ENCODE results near the gene WNT6. TPM values are rescaled to one million over a fixed set of nuclear protein-coding genes. Genes with fewer than 3 reads are reported as not detected.

WNT6 gene
- total RNA-seq, 4 donors from 2014 or later, result 0.19 to 2.7 (median 0.62) TPM

DNA sequence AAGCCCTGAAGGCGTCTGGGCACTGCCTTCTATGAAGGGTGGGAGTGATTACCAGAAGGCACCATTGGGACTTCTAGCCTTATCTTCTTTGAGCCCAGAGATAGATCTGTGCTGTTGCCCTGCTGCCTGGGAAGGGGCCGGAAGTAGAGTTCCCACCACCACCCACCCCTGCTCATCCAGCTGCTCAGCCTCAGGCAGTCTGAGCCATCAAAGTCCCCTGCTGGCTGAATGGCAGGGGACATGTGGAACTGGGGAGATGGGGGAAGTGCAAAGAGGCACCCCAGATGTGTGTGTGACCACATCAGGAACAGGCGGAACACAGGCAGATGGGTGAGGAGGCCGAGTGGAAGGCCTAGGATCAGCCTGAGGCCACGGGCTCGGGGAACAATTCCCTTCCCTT is 17.7 kb downstream of the WNT6 start:
- no peak for ATAC-seq (ENCODE audit: low FRiP score)
- TF ChIP-seq, protein P1, sequence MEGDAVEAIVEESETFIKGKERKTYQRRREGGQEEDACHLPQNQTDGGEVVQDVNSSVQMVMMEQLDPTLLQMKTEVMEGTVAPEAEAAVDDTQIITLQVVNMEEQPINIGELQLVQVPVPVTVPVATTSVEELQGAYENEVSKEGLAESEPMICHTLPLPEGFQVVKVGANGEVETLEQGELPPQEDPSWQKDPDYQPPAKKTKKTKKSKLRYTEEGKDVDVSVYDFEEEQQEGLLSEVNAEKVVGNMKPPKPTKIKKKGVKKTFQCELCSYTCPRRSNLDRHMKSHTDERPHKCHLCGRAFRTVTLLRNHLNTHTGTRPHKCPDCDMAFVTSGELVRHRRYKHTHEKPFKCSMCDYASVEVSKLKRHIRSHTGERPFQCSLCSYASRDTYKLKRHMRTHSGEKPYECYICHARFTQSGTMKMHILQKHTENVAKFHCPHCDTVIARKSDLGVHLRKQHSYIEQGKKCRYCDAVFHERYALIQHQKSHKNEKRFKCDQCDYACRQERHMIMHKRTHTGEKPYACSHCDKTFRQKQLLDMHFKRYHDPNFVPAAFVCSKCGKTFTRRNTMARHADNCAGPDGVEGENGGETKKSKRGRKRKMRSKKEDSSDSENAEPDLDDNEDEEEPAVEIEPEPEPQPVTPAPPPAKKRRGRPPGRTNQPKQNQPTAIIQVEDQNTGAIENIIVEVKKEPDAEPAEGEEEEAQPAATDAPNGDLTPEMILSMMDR (IDR thresholded peaks at IDR 0.05), result no peak
- DNase-seq (ENCODE audit: low spot score), result no peak

DNA sequence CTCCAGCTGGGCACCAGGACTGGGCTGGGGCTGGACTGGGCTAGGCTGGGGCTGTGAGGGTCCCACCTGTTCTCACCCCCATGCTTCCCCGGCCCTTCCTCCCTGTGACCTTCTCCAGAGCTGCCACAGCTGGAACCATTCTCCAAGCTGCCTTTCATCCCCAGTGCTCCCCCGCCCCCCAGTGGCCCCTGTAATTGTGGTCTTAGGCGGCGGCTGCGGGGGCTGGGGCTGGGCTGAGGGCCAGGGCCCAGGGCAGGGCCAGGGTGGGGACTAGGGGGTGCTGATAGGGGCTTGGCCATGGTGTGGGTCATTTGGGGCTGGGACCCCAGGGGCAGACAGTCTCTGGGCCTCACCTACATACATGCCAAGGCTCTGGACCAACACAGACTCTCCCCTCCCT is 18.3 kb downstream of the WNT6 start:
- TF ChIP-seq, protein P1 (IDR thresholded peaks at IDR 0.05), result no peak
- ATAC-seq (ENCODE audit: low FRiP score) (no peak), DNase-seq (ENCODE audit: low spot score) (no peak)

DNA sequence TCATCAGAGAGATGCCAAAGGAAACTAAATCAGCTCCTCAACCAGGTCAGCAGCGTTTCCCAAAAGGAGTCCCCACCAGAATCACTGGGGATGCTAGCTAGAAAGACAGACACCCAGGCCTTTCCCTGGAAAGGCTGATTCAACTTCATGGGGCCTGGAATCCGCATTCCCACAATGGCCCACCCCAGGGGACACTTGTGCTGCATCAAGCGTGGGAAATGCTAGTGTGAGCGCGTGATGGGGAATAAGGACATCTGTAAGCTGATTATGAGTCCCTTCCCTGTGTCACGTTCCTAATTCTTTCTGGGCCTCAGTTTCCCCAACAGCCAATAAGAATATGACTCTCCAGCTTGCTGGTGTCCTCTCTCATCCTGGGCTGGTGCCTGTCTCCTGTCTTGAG is 18.9 kb downstream of the WNT6 start:
- ATAC-seq (ENCODE audit: low FRiP score) (no peak), DNase-seq (ENCODE audit: low spot score) (no peak)
- TF ChIP-seq, protein P1 (IDR thresholded peaks at IDR 0.05), result no peak

DNA sequence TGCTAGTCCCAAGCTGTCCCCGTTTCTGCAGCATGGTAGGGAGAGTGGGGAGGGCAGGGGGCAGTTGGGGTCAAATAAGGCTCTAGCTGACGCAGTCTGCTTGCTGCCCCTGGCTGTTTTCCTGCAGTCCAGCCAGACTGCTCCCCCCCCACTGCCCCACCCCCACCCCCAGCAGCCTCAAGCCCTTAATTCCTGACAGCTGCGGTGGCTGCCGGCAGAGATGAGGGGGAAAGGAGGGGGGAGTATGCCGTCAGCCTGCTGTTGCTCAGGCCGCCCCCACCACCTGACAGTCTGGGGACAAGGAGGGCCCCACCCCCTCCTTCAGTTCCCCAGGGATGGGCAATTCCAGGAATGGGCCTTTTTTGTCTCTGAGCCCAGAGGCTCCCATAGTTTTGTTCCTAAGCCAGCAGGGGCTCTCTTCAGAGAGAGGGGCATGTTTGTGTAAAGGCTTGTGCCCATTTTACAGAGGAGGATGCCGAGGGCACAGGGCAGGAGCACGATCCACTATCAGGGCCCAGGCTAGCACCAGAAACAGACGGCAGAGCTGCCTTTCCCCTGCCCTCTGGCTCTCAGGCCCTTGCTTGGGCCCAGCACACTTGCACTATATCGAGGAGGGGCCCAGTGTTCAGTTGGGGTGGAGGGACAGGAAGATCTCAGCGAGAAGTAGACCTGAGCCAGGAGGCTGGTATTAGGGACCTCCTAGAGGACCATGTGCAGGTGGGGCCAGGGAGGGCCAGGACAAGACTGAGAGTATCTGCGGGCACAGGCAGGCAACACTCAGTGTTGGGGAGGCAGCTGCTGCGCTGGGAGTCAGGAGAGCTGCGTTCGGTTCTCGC is 19.5 kb downstream of the WNT6 start:
- ATAC-seq (ENCODE audit: low FRiP score), result no peak
- TF ChIP-seq, protein P1 (IDR thresholded peaks at IDR 0.05), result no peak

DNA sequence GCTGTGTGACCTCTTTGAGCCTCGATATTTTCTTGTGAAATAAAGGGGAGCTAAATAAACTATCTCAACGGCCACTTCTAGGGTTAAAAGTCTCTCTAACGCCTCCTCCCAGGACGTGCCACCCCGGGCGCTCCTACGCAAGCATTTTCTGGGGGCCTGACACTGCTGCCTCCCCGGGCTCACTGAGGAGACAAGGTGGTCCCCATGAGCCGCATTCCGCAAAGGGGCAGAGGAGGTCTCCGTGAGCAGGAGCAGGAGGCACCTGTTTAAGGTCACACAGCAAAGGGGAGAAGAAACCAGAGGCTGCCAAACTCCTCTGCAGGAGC is 20.1 kb downstream of the WNT6 start:
- no peak for ATAC-seq (ENCODE audit: low FRiP score)
- TF ChIP-seq, protein P1 (IDR thresholded peaks at IDR 0.05), result no peak

More for the DNA sequence above, 19.5 kb downstream of the WNT6 start:
- no peak for DNase-seq (ENCODE audit: low spot score)

DNA sequence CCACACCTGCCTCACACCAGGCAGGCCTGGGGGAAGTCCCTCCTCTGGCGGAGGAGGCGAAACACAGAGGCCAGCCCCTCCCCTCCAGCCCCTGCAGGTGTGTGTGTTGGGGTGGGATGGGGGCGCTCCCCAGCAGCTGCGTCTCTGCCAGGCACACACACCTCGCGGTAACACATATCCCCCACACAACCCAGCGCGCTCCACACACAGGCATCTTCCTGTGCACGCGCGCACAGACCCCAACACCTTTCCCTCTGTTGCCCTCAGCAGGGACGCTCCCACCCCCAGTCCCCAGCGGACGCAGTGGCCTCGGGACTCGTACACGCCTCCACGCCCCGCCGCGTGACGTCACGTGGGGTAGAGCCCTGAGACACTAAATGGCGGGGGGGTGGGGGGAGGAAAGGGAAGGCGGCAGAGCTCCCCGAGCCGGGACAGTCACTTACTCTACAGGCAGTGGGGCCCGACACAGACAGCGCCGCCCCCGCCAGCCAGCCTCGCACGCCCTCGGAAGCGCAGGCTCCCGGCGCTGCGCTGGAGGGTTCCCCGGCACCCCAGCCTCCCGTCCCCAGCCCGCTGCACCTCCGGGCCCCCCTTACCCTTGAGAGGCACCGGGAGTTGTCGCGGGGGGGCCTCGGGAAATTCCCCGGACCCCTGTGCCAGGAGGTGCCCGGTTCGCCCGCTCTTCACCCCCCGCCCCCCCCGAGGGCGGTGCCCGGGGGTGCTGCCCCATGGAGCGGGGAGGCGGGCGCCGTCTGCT is 20.7 kb downstream of the WNT6 start, which contains the start of gene WNT10A:
Gene WNT10A, plus strand, starts transcription at position 751 of the 757 bp plus-strand sequence. CDS start 144 bp downstream, outside the sequence.
- TF ChIP-seq, protein P1 (IDR thresholded peaks at IDR 0.05), result no peak
- DNase-seq (ENCODE audit: low spot score), result no peak
- peak; percentile 39 for ATAC-seq (ENCODE audit: low FRiP score)

More for the DNA sequence above, 20.1 kb downstream of the WNT6 start:
- no peak for DNase-seq (ENCODE audit: low spot score)
